Glomerular endothelial cell (primary cell): ENCODE results near the gene EPHA4. TPM values are rescaled to one million over a fixed set of nuclear protein-coding genes. Genes with fewer than 3 reads are reported as not detected.
"Not testable (repeated sequence)": the region's sequence is repeated elsewhere in the genome, so short reads cannot be mapped to it uniquely, and the experiment has no call there.

Experiments
- DNase-seq: peaks from one replicate; pipeline ENCODE4 v3.0.0-alpha.2; 2011; ENCODE audit warnings: low read depth, low spot score; ENCODE audit errors: extremely low read depth
- total RNA-seq: library from RNA; depleted of rRNA; stranded (reverse); fragments of >200 nt; gene quantifications from 2 replicates; pipeline ENCODE4 v1.2.3, GENCODE V29; 2015

EPHA4 gene
- total RNA-seq, 1 donor from 2014 or later, result 22.2 TPM

GRCh38 chr2:221513232-221513631, 58.9 kb downstream of the EPHA4 start:
- no peak for DNase-seq

GRCh38 chr2:221511325-221511724, 60.8 kb downstream of the EPHA4 start:
- DNase-seq, result not testable (repeated sequence)

DNA sequence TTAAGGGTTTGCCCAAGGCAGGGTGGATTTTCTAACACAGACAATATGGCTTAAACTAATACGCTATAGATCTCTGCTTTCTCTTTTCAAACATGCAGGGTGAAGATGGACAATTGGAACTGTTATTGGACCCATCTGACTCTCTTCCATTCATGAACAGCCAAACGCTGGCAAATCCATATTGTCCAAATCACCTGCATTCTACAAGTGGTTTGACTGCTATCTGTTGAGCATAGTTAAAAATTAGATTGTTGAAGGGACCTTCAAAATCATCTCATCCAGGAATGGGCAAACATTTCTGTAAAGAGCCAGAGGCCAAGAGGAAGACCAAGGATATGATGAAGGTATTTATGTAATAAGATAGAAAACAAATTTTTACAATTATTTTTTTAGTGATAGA, 65.6 kb downstream of the EPHA4 start:
- DNase-seq, result no peak

GRCh38 chr2:221505605-221506004, 66.5 kb downstream of the EPHA4 start:
- DNase-seq, result no peak

DNA sequence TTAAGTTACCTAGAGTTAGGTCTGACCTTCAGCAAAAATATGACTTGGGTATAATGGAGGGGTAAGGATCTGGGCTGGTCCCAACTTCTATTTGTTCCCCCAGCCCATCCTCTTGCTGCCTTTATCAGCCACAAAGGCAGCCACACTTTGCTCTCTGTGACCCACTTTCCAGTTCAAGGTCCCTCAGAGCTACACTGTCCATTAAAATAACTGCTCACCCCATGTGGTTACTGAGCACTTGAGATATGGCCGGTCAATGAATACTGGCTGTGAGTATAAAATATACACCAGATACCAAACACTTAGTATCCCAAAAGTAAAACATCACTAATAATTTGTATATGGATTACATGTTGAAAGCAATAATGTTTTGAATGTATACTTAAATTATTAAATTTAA, 67.2 kb downstream of the EPHA4 start:
- no peak for DNase-seq

- DNase-seq, result no peak
These were observed 68.1 kb downstream of the EPHA4 start for GRCh38 chr2:221503965-221504364.

GRCh38 chr2:221502270-221503010, 69.7 kb downstream of the EPHA4 start:
- DNase-seq, result no peak

GRCh38 chr2:221501883-221502269, 70.2 kb downstream of the EPHA4 start:
- no peak for DNase-seq

GRCh38 chr2:221501210-221501882, 70.8 kb downstream of the EPHA4 start:
- DNase-seq, result no peak

DNA sequence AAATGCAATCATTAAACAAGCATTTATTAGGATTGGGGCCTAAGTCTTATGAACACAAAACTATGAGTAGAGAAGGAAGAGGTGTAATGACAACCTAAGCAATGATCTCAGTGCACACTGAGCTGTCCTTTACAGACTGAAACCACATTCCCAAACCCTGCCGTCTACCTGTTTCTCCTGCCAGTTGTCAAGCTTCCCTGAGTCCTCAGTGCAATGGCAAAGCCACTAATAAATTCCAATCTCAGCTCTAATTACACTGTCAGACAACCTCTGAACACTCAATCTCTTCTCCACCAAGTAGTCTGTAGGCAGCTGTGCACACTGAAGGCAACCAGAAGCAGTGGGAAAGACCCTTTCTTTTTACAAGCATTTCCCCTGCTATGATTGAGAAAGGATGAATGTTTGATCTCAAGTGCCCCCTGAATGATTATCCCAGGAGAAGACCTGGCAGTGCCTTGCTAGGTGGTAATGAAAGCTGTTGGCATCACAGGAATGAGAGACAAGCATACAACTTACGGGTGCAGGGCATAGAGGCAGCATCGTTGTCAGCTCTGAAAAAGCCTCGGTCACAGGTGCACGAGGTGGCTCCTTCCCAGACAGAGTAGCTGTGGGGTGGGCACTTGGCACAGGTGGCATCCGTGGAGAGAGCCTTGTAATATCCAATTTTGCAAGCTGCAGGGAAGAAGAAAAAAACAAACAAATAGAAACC, 71.4 kb downstream of the EPHA4 start:
- no peak for DNase-seq

DNA sequence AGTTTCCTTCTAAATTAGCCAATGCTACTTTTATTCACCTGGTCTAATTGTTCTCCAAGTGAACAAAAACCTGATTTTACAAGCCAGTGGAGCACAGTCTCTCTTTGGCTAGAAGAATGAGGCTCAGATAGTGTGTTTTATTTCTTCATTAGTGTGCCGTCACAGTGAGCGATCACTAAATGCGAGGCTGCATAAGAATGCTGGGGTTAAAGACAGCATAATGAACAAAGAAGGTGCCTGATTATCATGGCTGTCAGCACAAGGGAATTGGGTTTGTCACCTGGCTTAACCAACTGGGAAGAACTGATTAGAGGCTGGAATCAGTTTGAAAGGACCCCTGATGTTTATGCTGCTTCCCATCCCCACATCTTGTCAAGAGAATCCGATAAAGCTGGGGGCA, 76.4 kb downstream of the EPHA4 start:
- no peak for DNase-seq

- no peak for DNase-seq
These were observed 77.5 kb downstream of the EPHA4 start for GRCh38 chr2:221494556-221494955.

DNA sequence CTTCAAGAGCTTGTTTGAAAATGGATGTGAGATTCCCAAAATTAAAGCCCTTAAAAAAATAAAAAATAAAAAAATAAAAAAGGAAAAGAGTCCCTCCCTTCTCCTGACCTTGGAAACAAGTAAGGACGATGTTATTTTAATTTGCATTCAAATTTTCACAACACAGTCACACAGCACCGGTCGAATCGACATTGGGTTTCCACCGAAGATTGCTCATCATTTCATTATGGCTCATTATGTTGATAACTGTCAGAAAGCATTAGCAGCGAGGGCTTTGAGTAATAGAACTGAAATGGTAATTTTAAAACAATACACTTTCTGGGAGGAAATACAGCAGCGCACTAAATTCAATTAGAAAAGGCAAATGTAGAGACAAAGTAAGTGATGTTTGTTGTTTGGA, 78.7 kb downstream of the EPHA4 start:
- no peak for DNase-seq

DNA sequence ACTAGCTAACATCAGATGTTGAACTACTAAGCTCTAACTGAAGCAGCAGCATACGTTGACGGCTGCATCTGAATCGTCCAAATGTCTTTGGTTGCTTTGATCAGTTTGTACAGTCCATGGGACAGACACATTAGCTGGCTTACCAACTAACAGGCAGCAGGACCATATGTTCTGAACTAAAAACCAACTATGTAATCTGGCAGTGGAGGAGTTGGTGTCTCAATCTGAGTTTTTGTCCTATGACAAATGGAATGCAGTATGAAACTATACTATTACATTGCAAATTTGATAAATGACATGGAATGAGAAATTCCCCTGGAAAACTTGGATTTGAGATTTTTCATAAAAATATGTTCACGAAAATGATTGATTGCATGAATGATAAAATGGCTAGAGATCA, 79.5 kb downstream of the EPHA4 start:
- DNase-seq, result no peak

DNA sequence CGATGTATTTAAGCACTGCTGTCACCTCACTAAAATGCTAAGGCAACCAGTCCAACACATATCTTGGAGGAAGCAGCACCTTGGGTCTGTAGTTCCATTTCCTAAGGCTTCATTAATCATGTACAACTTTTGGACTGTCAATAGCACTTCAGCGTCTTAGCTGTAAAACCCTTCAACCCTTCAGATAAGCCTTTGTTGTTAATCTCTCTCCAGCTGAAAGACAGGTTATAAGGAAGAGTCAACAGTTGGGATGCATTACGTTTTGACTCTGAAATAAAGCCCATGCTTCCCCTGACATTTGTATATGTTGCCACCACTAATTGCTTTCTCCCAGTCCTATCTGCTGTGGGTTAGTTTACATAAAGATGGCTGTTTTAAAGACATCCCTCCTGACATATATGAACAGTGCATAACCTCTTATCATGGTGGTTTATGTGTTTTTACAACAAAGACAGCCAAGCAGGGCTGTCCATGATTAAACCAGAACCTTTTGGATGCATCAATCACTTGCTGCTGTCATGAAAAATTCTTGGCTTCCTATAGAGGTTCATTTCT, 81.5 kb downstream of the EPHA4 start:
- no peak for DNase-seq

DNA sequence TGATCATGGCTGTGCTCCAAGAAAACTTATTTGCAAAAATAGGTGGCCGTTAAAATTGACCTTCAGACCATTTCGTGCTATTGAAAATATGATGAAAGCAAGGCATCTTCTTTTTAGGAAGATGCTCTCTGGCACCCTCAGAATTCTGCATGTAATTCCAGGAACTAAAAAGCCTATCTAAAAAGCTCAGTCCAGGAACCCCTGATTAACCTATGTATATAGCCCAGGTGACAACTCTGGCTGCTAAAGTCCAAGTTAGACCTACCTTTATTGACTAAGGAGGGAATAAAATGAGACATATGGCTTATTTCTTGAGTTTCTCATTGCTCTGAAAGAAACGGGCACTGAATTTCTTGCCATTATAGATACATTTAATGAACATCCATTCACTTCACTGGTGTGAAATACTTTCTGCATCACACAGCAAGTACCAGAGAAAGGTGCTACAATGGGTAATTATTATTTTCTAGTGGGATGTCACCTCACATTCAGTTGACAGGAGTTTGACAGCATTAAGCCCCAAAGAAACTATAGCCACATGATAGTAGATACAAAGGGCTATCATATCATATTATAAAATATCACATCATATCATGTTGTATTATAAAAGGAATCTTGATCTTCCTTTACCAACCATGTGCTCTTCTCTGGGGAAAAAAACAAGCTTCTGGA, 83.8 kb downstream of the EPHA4 start:
- DNase-seq, result no peak

GRCh38 chr2:221486106-221486505, 86.0 kb downstream of the EPHA4 start:
- DNase-seq, result no peak

GRCh38 chr2:221485503-221485870, 86.6 kb downstream of the EPHA4 start:
- no peak for DNase-seq

GRCh38 chr2:221484761-221485502, 87.2 kb downstream of the EPHA4 start:
- no peak for DNase-seq

GRCh38 chr2:221482666-221483455, 89.2 kb downstream of the EPHA4 start:
- DNase-seq, result no peak
